Brain microvascular endothelial cell (primary cell): ENCODE results near the gene HSPA12B.

Experiments used
- DNase-seq: peaks from one replicate; pipeline ENCODE4 v3.0.0-alpha.2; 2020
- H3K27ac ChIP-seq: fragments of 250-450 bp; sonication (Bioruptor Pico); 2 replicates; pipeline ENCODE4 v1.5.1; 2020; ENCODE audit warnings: mild to moderate bottlenecking, moderate library complexity
- H3K27me3 ChIP-seq: fragments of 250-450 bp; sonication (Bioruptor Pico); replicated peaks from 2 replicates; pipeline ENCODE4 v1.5.1; 2020; ENCODE audit warnings: mild to moderate bottlenecking
- H3K36me3 ChIP-seq: fragments of 250-450 bp; sonication (Bioruptor Pico); replicated peaks from 2 replicates; pipeline ENCODE4 v1.5.1; 2020; ENCODE audit warnings: mild to moderate bottlenecking
- H3K4me3 ChIP-seq: 2 replicates; pipeline ENCODE4 v1.5.1; 2011; ENCODE audit warnings: low read depth, mild to moderate bottlenecking, control low read depth, low read length, moderate library complexity
- in situ Hi-C: cut with HindIII; loops from 2 replicates; pipeline ENCODE4 v1.10.0; 2017; ENCODE audit warnings: low sequenced_read_pairs, low pct_ligation_motif_present
- TF ChIP-seq, protein P1 (sequence below): IDR thresholded peaks from 2 replicates; pipeline ENCODE4 v1.5.1; 2011; ENCODE audit warnings: low read depth, mild to moderate bottlenecking, moderate library complexity, low read length, control low read depth, inconsistent platforms; ENCODE audit errors: missing control alignments

Gene HSPA12B

GRCh38 chr20:3706774-3707507, 25.5 kb upstream of the HSPA12B start:
- DNase-seq: peak; percentile 10
- TF ChIP-seq, protein P1, sequence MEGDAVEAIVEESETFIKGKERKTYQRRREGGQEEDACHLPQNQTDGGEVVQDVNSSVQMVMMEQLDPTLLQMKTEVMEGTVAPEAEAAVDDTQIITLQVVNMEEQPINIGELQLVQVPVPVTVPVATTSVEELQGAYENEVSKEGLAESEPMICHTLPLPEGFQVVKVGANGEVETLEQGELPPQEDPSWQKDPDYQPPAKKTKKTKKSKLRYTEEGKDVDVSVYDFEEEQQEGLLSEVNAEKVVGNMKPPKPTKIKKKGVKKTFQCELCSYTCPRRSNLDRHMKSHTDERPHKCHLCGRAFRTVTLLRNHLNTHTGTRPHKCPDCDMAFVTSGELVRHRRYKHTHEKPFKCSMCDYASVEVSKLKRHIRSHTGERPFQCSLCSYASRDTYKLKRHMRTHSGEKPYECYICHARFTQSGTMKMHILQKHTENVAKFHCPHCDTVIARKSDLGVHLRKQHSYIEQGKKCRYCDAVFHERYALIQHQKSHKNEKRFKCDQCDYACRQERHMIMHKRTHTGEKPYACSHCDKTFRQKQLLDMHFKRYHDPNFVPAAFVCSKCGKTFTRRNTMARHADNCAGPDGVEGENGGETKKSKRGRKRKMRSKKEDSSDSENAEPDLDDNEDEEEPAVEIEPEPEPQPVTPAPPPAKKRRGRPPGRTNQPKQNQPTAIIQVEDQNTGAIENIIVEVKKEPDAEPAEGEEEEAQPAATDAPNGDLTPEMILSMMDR: no peak
- no peak overlapping the region for H3K27ac ChIP-seq
- H3K4me3 ChIP-seq: no peak overlapping the region
- in situ Hi-C loops: no loop called here
- no peaks in the 10 kb centered on the region for H3K36me3 ChIP-seq
- no peaks in the 10 kb centered on the region for H3K27me3 ChIP-seq

- no peaks in the 10 kb centered on the region for H3K27me3 ChIP-seq
- no peak overlapping the region for H3K27ac ChIP-seq
- in situ Hi-C loops: no loop called here
- no peaks in the 10 kb centered on the region for H3K36me3 ChIP-seq
- no peak overlapping the region for H3K4me3 ChIP-seq
- TF ChIP-seq, protein P1: no peak
- no peak for DNase-seq
These were observed 25.0 kb upstream of the HSPA12B start for GRCh38 chr20:3707508-3707899.

GRCh38 chr20:3710011-3710466, 22.4 kb upstream of the HSPA12B start:
- H3K27ac ChIP-seq: no peak overlapping the region
- H3K27me3 ChIP-seq: no peaks in the 10 kb centered on the region
- TF ChIP-seq, protein P1: peak; percentile 23
- no peak overlapping the region for H3K4me3 ChIP-seq
- in situ Hi-C loops: no loop called here
- no peak for DNase-seq
- no peaks in the 10 kb centered on the region for H3K36me3 ChIP-seq

DNA sequence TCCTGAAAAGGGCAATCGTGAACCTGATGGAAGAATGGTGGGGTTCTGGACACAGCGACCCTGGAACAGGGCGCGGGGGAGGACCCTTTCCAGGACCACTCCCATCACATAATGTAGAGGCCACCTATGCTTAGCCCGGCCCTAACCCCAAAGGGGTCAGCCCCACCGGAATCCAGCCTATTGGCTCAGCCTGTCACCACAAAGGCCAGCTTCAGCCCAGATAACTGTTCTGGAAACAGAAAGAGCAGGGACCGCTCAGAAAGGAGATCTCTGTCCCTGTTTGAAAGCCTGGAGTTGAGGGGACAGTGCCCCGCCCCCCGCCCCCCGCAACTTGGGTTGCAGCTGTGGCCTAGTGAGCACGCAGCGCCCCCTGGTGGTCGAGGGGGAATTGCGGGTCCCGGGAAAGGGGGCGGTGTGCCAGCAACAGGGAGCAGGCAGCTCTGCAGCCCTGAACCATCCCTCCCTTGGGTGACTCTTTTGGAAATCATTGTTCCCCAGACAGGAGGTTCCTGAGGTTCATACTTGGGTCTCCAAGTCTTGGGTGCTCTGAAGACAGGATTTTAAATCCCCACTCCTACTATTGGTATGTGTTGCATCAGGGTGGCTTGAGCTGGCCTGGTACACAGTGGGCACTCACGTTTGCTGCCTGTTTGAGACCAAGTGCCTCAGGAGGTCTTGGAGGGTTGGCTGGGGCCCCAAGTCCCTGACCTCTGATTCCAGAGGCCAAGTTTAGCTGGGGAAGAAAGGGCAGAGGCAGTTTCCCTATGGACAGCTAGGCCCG, 21.6 kb upstream of the HSPA12B start:
- in situ Hi-C loops: no loop called here
- Histone ChIP-seq H3K27me3 (no peaks in the 10 kb centered on the region), H3K27ac (no peak overlapping the region), H3K4me3 (no peak overlapping the region), H3K36me3 (no peaks in the 10 kb centered on the region)
- TF ChIP-seq, protein P1: peak; percentile 95
- DNase-seq: peak; percentile 12

DNA sequence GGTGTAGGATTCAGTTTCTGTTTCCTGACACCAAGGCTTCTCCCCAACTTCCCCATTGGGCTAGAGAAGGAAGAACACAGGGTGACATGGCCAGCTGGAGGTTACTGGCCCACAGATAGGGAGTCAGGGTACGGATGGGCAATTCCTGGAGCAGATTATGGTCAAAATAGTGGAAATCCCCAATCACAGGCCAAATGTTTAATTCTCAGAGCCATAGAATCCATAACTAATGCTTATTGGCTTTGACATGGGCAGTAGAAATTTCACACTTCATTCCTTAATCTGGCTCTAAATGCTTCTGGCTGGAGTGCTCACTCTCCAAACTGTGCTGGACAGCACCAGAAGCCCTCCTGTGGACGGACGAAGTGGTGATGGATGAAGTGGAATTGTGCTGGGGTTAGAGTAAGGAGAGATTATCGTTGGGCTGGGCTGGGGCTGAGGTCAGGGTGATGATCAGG, 21.0 kb upstream of the HSPA12B start:
- DNase-seq: no peak
- TF ChIP-seq, protein P1: no peak
- Histone ChIP-seq H3K27ac (no peak overlapping the region), H3K27me3 (no peaks in the 10 kb centered on the region), H3K4me3 (no peak overlapping the region), H3K36me3 (no peaks in the 10 kb centered on the region)
- in situ Hi-C loops: no loop called here
